Measurements from ENCODE around the gene WASF2.

- TF ChIP-seq CTCF (IDR thresholded peaks at IDR 0.05; ENCODE audit: low read length) (no peak), EZH2 (IDR thresholded peaks at IDR 0.05; ENCODE audit: borderline replicate concordance, low read length) (no peak)
Observed at GRCh38 chr1:27506703-27507102, 16.7 kb upstream of the WASF2 start.

Data from OCI-LY1 (cell line).